Stomach (tissue), 4 donors: ENCODE results near the gene FOXS1.

ENCODE experiments used
- CTCF ChIP-seq, 7 experiments: fragments of 450-650 bp in 4 of 7; fragments of 200-600 bp in 3 of 7; sonication (generic) in 3 of 7; IDR thresholded peaks; one replicate each; pipeline ENCODE4 v1.5.1; 2016 to 2019; ENCODE audit warnings: antibody characterized with exemption in 7 of 7, control low read depth in 2 of 7, mild to moderate bottlenecking in 1 of 7
- EP300 ChIP-seq: sonication (generic); formaldehyde crosslinking; IDR thresholded peaks from one replicate; pipeline ENCODE4 v1.6.1; 2017; ENCODE audit warnings: antibody characterized with exemption
- POLR2A ChIP-seq, 4 donors: fragments of 450-650 bp; IDR thresholded peaks; one replicate each; pipeline ENCODE4 v1.6.1; 2016; ENCODE audit warnings: antibody characterized with exemption in 4 of 4, control low read depth in 2 of 4, mild to moderate bottlenecking in 1 of 4, moderate library complexity in 1 of 4
- POLR2AphosphoS5 ChIP-seq, 3 donors: sonication (generic); formaldehyde crosslinking; IDR thresholded peaks; one replicate each; pipeline ENCODE4 v1.6.1; 2016; ENCODE audit warnings: antibody characterized with exemption in 3 of 3

DNA sequence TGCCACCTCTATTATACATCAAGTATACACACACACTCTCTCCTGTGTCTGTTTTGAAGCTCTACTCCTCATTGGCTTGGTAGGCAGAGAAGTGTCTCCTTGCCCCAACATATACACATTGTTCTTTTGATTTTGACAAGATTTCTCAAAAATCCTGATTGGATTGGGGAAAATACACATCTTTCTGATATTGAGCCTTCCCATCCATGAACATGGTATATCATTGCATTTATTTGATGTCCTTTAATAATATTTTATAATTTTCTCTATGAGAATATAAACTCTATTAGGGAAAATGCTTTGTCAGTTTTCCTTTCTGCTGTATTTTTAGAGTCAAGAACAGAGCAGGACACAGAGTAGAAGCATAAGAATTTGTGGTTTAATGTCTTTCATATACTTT lies 32.3 kb upstream of the FOXS1 start:
- TF ChIP-seq CTCF (IDR thresholded peaks at IDR 0.05) (no peak), EP300 (no peak), POLR2A (IDR thresholded peaks at IDR 0.05) (no peak), POLR2AphosphoS5 (IDR thresholded peaks at IDR 0.05) (no peak)
